K562 (cell line): ENCODE results near the gene KCNJ10.

ENCODE experiments used
- ATF2 ChIP-seq: sonication (generic); formaldehyde crosslinking; IDR thresholded peaks from 2 replicates; pipeline ENCODE4 v1.8.1; 2022; ENCODE audit warnings: missing genetic modification reagents
- CTCF ChIP-seq, 3 experiments: IDR thresholded peaks in 2 of 3; conservative IDR thresholded peaks in 1 of 3; 2 replicates each; pipeline ENCODE4 v1.5.1; 2011 to 2012; ENCODE audit warnings: low read length in 3 of 3, mild to moderate bottlenecking in 3 of 3, control low read depth in 2 of 3, improper control_type of control experiment in 1 of 3, inconsistent platforms in 1 of 3, low read depth in 1 of 3, mixed read lengths in 1 of 3, moderate library complexity in 1 of 3; ENCODE audit not compliant: insufficient read depth in 2 of 3
- E2F5 ChIP-seq: sonication (generic); formaldehyde crosslinking; IDR thresholded peaks from 2 replicates; pipeline ENCODE4 v1.8.0; 2022; ENCODE audit warnings: mild to moderate bottlenecking, missing genetic modification reagents
- EGR1 ChIP-seq: fragments of 450-650 bp; conservative IDR thresholded peaks from 2 replicates; pipeline ENCODE4 v1.6.1; 2017; ENCODE audit warnings: mild to moderate bottlenecking
- EZH2 ChIP-seq: IDR thresholded peaks from 2 replicates; pipeline ENCODE4 v1.6.1; 2012; ENCODE audit warnings: low read depth, mild to moderate bottlenecking, inconsistent platforms, low read length, borderline replicate concordance
- JUND ChIP-seq, 2 experiments: IDR thresholded peaks; 2 replicates in 1 of 2; 3 replicates in 1 of 2; pipeline ENCODE4 v1.6.1; 2011; ENCODE audit warnings: borderline replicate concordance in 2 of 2, low read depth in 2 of 2, low read length in 2 of 2, improper control_type of control experiment in 1 of 2, missing biosample characterization in 1 of 2, missing genetic modification characterization in 1 of 2, missing genetic modification reagents in 1 of 2
- MYC ChIP-seq, 2 experiments: fragments of 250-450 bp in 1 of 2; sonication (Bioruptor Pico) in 1 of 2; IDR thresholded peaks; 2 replicates each; pipeline versions ENCODE4 v1.5.1 to v1.6.1; 2012 to 2021; ENCODE audit warnings: low read depth in 2 of 2, borderline replicate concordance in 1 of 2, improper control_type of control experiment in 1 of 2, low read length in 1 of 2, mild to moderate bottlenecking in 1 of 2, moderate library complexity in 1 of 2
- POLR2A ChIP-seq: fragments of 450-650 bp; conservative IDR thresholded peaks from 2 replicates; pipeline ENCODE4 v1.6.1; 2016
- ZBTB49 ChIP-seq: sonication (generic); formaldehyde crosslinking; IDR thresholded peaks from 2 replicates; pipeline ENCODE4 v1.8.0; 2022; ENCODE audit warnings: missing genetic modification reagents, mild to moderate bottlenecking, borderline replicate concordance
- ZHX1 ChIP-seq: fragments of 150-350 bp; conservative IDR thresholded peaks from 2 replicates; pipeline ENCODE4 v1.6.1; 2014; ENCODE audit warnings: low read length
- ZNF507 ChIP-seq: conservative IDR thresholded peaks from 2 replicates; pipeline ENCODE4 v1.6.1; 2017; ENCODE audit warnings: missing genetic modification characterization, missing compliant biosample characterization
- ZSCAN29 ChIP-seq: fragments of 450-650 bp; IDR thresholded peaks from 2 replicates; pipeline ENCODE4 v1.6.1; 2017

GRCh38 chr1:159989581-159989980 lies 80.4 kb downstream of the KCNJ10 start:
- TF ChIP-seq EGR1 (no peak), ATF2 (CRISPR knock-in tag) (no peak), E2F5 (no peak), JUND (IDR thresholded peaks at IDR 0.05; ENCODE audit: borderline replicate concordance, low read depth, low read length) (no peak), JUND (tag; IDR thresholded peaks at IDR 0.05; ENCODE audit: borderline replicate concordance, low read depth, low read length) (no peak), ZSCAN29 (no peak), ZBTB49 (no peak), EZH2 (no peak), MYC (IDR thresholded peaks at IDR 0.05; ENCODE audit: low read depth, low read length) (no peak), MYC (CRISPR knock-in tag; IDR thresholded peaks at IDR 0.05; ENCODE audit: borderline replicate concordance, low read depth) (no peak), ZHX1 (no peak), ZNF507 (tag) (no peak), CTCF (IDR thresholded peaks at IDR 0.05 in 2 of 3, conservative IDR thresholded peaks at IDR 0.05 in 1 of 3; ENCODE audit: insufficient read depth in 2 of 3, low read depth in 1 of 3, low read length in 3 of 3) (no peak), POLR2A (no peak)
